HG02588 (cell line): ENCODE data around the gene HMCN2.

Source experiments
- ATAC-seq: cut with Tn5 transposase; IDR thresholded peaks from one replicate; pipeline ENCODE4 v1.9.1; 2021; ENCODE audit warnings: mild to moderate bottlenecking, moderate library complexity; ENCODE audit not compliant: unreplicated experiment

The HMCN2 gene

GRCh38 chr9:130478736-130479575, 213.4 kb downstream of the HMCN2 start:
- no peak for ATAC-seq

GRCh38 chr9:130479587-130479986, 214.0 kb downstream of the HMCN2 start:
- ATAC-seq = no peak

- no peak for ATAC-seq
Measured at GRCh38 chr9:130480673-130481072, 215.1 kb downstream of the HMCN2 start.

- no peak for ATAC-seq
Measured at GRCh38 chr9:130482463-130482862, 216.9 kb downstream of the HMCN2 start.

GRCh38 chr9:130483371-130483971, 217.9 kb downstream of the HMCN2 start:
- no peak for ATAC-seq
